Uterus (tissue), 2 donors: ENCODE results near the gene EAF1.
"Not testable (repeated sequence)": the region's sequence is repeated elsewhere in the genome, so short reads cannot be mapped to it uniquely, and the experiment has no call there.

Experiments
- CTCF ChIP-seq, 4 experiments: fragments of 200-600 bp in 2 of 4; fragments of 450-650 bp in 2 of 4; sonication (generic) in 2 of 4; IDR thresholded peaks; one replicate each; pipeline ENCODE4 v1.5.1; 2016 to 2019; ENCODE audit warnings: antibody characterized with exemption in 4 of 4, mild to moderate bottlenecking in 2 of 4, moderate library complexity in 1 of 4
- POLR2A ChIP-seq, 2 donors: fragments of 450-650 bp; IDR thresholded peaks; one replicate each; pipeline ENCODE4 v1.6.1; 2016; ENCODE audit warnings: antibody characterized with exemption in 2 of 2, mild to moderate bottlenecking in 1 of 2, moderate library complexity in 1 of 2

GRCh38 chr3:15456915-15457314 lies 29.5 kb downstream of the EAF1 start:
- not testable (repeated sequence) for TF ChIP-seq CTCF, POLR2A (IDR thresholded peaks at IDR 0.05)
